Testis (tissue), 2 donors: ENCODE data around the gene AMMECR1L.

ENCODE experiments used
- POLR2A ChIP-seq: fragments of 450-650 bp; IDR thresholded peaks from one replicate; pipeline ENCODE4 v1.6.1; 2017; ENCODE audit warnings: antibody characterized with exemption, mild to moderate bottlenecking, moderate library complexity
- TF ChIP-seq, protein P1 (sequence below), 3 experiments: fragments of 450-650 bp in 2 of 3; fragments of 200-600 bp in 1 of 3; sonication (generic) in 1 of 3; IDR thresholded peaks; one replicate each; pipeline ENCODE4 v1.5.1; 2016 to 2019; ENCODE audit warnings: antibody characterized with exemption in 3 of 3, mild to moderate bottlenecking in 2 of 3, moderate library complexity in 1 of 3

- TF ChIP-seq, protein P1, sequence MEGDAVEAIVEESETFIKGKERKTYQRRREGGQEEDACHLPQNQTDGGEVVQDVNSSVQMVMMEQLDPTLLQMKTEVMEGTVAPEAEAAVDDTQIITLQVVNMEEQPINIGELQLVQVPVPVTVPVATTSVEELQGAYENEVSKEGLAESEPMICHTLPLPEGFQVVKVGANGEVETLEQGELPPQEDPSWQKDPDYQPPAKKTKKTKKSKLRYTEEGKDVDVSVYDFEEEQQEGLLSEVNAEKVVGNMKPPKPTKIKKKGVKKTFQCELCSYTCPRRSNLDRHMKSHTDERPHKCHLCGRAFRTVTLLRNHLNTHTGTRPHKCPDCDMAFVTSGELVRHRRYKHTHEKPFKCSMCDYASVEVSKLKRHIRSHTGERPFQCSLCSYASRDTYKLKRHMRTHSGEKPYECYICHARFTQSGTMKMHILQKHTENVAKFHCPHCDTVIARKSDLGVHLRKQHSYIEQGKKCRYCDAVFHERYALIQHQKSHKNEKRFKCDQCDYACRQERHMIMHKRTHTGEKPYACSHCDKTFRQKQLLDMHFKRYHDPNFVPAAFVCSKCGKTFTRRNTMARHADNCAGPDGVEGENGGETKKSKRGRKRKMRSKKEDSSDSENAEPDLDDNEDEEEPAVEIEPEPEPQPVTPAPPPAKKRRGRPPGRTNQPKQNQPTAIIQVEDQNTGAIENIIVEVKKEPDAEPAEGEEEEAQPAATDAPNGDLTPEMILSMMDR (IDR thresholded peaks at IDR 0.05): no peak
- TF ChIP-seq POLR2A: no peak
Observed at GRCh38 chr2:127932199-127932876, 46.6 kb upstream of the AMMECR1L start.
